K562 (cell line): Measurements from ENCODE around the gene CDH8. TPM values are rescaled to one million over a fixed set of nuclear protein-coding genes. Genes with fewer than 3 reads are reported as not detected.

ENCODE experiments used
- ATAC-seq: fragments of 200-7000 bp; cut with Tn5 transposase; 3 replicates; pipeline ENCODE4 v1.9.1; 2020; ENCODE audit warnings: moderate library complexity
- BruUV-seq: library from RNA; stranded (reverse); fragments of 400-500 nt; replicated peaks from 2 replicates; lab custom pipeline; 2021; lab: Mats Ljungman, UMichigan
- CTCF ChIA-PET: fragments of 300-600 bp; formaldehyde crosslinking; extraction: SDS; loops from one replicate; lab custom pipeline; 2021; ENCODE audit warnings: low intra/inter-chr PET ratio; lab: Yijun Ruan, JAX
- POLR2A ChIA-PET: fragments of 300-600, 350-650 bp; sonication (Branson Sonifier 250); formaldehyde crosslinking; extraction: SDS; loops from one replicate; lab custom pipeline; 2021; ENCODE audit warnings: antibody characterized with exemption, inconsistent platforms; lab: Yijun Ruan, JAX
- DNase-seq, 4 experiments: peaks; one replicate each; pipeline versions ENCODE4 v3.0.0 to v3.0.0-alpha.2; 2011 to 2018; ENCODE audit warnings: low spot score in 3 of 4, mixed read lengths in 3 of 4; ENCODE audit errors: extremely low read depth in 1 of 4
- FAIRE-seq: peaks from 2 replicates; lab custom pipeline; 2011; peaks lifted over from hg19 to GRCh38; lab: Jason Lieb, UNC
- H2AFZ ChIP-seq: 2 replicates; pipeline ENCODE4 v1.6.0; 2011; ENCODE audit warnings: low read depth, low read length, control low read depth, inconsistent platforms
- H3K27ac ChIP-seq: fragments of 200-600 bp; 3 replicates; pipeline ENCODE4 v1.8.0; 2011; ENCODE audit warnings: low read depth, mild to moderate bottlenecking, control low read depth, inconsistent platforms, low read length, moderate library complexity, mixed read lengths; ENCODE audit errors: extremely low read depth
- H3K27me3 ChIP-seq, 2 experiments: fragments of 300-600 bp in 1 of 2; 2 replicates in 1 of 2; 3 replicates in 1 of 2; pipeline versions ENCODE4 v1.6.0 to v1.8.0; 2011; ENCODE audit warnings: inconsistent platforms in 2 of 2, low read length in 2 of 2, mild to moderate bottlenecking in 1 of 2, mixed read lengths in 1 of 2, moderate library complexity in 1 of 2; ENCODE audit not compliant: control insufficient read depth in 2 of 2, insufficient read depth in 2 of 2
- H3K36me3 ChIP-seq: fragments of 300-600 bp; 3 replicates; pipeline ENCODE4 v1.8.0; 2011; ENCODE audit warnings: mild to moderate bottlenecking, low read length, inconsistent platforms; ENCODE audit not compliant: control insufficient read depth, insufficient read depth
- H3K4me1 ChIP-seq, 2 experiments: fragments of 200-600 bp in 1 of 2; replicated peaks in 1 of 2; 2 replicates in 1 of 2; 3 replicates in 1 of 2; pipeline versions ENCODE4 v1.5.1 to v1.8.0; 2011; ENCODE audit warnings: inconsistent platforms in 2 of 2, low read length in 2 of 2, mild to moderate bottlenecking in 1 of 2, mixed read lengths in 1 of 2, moderate library complexity in 1 of 2; ENCODE audit not compliant: control insufficient read depth in 2 of 2, insufficient read depth in 2 of 2
- H3K4me2 ChIP-seq: 2 replicates; pipeline ENCODE4 v1.6.1; 2011; ENCODE audit warnings: low read length, control low read depth, inconsistent platforms, mixed read lengths; ENCODE audit not compliant: insufficient read depth
- H3K4me3 ChIP-seq: fragments of 200-600 bp; sonication (generic), shearing (Covaris generic); 2 replicates; pipeline ENCODE4 v1.5.1; 2016; ENCODE audit warnings: control low read depth, inconsistent platforms
- H3K79me2 ChIP-seq: fragments of 200-600 bp; 3 replicates; pipeline ENCODE4 v1.8.0; 2011; ENCODE audit warnings: low read length, inconsistent platforms; ENCODE audit not compliant: control insufficient read depth, insufficient read depth
- H3K9ac ChIP-seq, 2 experiments: 2 replicates each; pipeline versions ENCODE4 v1.6.0 to v1.6.1; 2011; ENCODE audit warnings: low read depth in 2 of 2, low read length in 2 of 2, control low read depth in 1 of 2, inconsistent platforms in 1 of 2, mild to moderate bottlenecking in 1 of 2, mixed read lengths in 1 of 2; ENCODE audit not compliant: insufficient read depth in 1 of 2
- H3K9me1 ChIP-seq: one replicate; pipeline ENCODE4 v1.6.0; 2011; ENCODE audit warnings: inconsistent platforms, mild to moderate bottlenecking, low read length, moderate library complexity; ENCODE audit not compliant: control insufficient read depth, insufficient read depth
- H3K9me3 ChIP-seq: replicated peaks from 2 replicates; pipeline ENCODE4 v1.5.1; 2011; ENCODE audit warnings: low read depth, low read length, inconsistent platforms; ENCODE audit not compliant: control insufficient read depth, insufficient read depth
- H4K20me1 ChIP-seq: replicated peaks from 2 replicates; pipeline ENCODE4 v1.6.1; 2011; ENCODE audit warnings: low read length, inconsistent platforms, mixed read lengths; ENCODE audit not compliant: control insufficient read depth, insufficient read depth
- BHLHE40 ChIP-seq: IDR thresholded peaks from 2 replicates; pipeline ENCODE4 v1.6.1; 2011; ENCODE audit warnings: low read length, improper control_type of control experiment
- CBX1 ChIP-seq: sonication (generic); IDR thresholded peaks from 2 replicates; pipeline ENCODE4 v1.6.1; 2016; ENCODE audit warnings: antibody characterized with exemption, low read depth, mild to moderate bottlenecking
- CHD2 ChIP-seq: IDR thresholded peaks from 2 replicates; pipeline ENCODE4 v1.6.1; 2011; ENCODE audit warnings: low read depth, low read length
- ETV1 ChIP-seq: fragments of 450-650 bp; conservative IDR thresholded peaks from 2 replicates; pipeline ENCODE4 v1.6.1; 2016; ENCODE audit warnings: missing genetic modification characterization, control low read depth, low read depth, missing compliant biosample characterization
- GATAD2A ChIP-seq: fragments of 450-650 bp; IDR thresholded peaks from 2 replicates; pipeline ENCODE4 v1.6.1; 2017
- KLF6 ChIP-seq: fragments of 250-450 bp; sonication (Bioruptor Pico); IDR thresholded peaks from 2 replicates; pipeline ENCODE4 v1.4.0; 2020; ENCODE audit warnings: mild to moderate bottlenecking, moderate library complexity, borderline replicate concordance
- MEIS2 ChIP-seq: fragments of 450-650 bp; IDR thresholded peaks from 2 replicates; pipeline ENCODE4 v1.6.1; 2014; ENCODE audit warnings: mild to moderate bottlenecking; ENCODE audit not compliant: partially characterized antibody
- NCOA6 ChIP-seq: fragments of 450-650 bp; IDR thresholded peaks from 2 replicates; pipeline ENCODE4 v1.6.1; 2017; ENCODE audit warnings: mild to moderate bottlenecking
- NFRKB ChIP-seq: fragments of 450-650 bp; IDR thresholded peaks from 2 replicates; pipeline ENCODE4 v1.6.1; 2016; ENCODE audit warnings: low read depth
- POLR2G ChIP-seq: fragments of 200-400 bp; formaldehyde crosslinking; IDR thresholded peaks from 2 replicates; pipeline ENCODE4 v1.6.1; 2017; ENCODE audit warnings: low read depth, mild to moderate bottlenecking, antibody characterized with exemption, low read length, moderate library complexity
- SMAD2 ChIP-seq: fragments of 150-350 bp; IDR thresholded peaks from 2 replicates; pipeline ENCODE4 v1.6.1; 2014; ENCODE audit warnings: low read depth, mild to moderate bottlenecking, low read length
- STAT5B ChIP-seq: fragments of 250-450 bp; sonication (Bioruptor Pico); IDR thresholded peaks from 2 replicates; pipeline ENCODE4 v1.8.0; 2021; ENCODE audit warnings: mild to moderate bottlenecking, inconsistent platforms
- TEAD2 ChIP-seq: fragments of 450-650 bp; IDR thresholded peaks from 2 replicates; pipeline ENCODE4 v1.6.1; 2016; ENCODE audit warnings: missing genetic modification characterization, control low read depth, missing compliant biosample characterization
- ZBTB8A ChIP-seq: fragments of 450-650 bp; IDR thresholded peaks from 2 replicates; pipeline ENCODE4 v1.6.1; 2018; ENCODE audit warnings: mild to moderate bottlenecking, moderate library complexity; ENCODE audit not compliant: partially characterized antibody
- ZFP36 ChIP-seq: fragments of 150-350 bp; IDR thresholded peaks from 2 replicates; pipeline ENCODE4 v1.6.1; 2018; ENCODE audit warnings: low read length, low read depth; ENCODE audit not compliant: partially characterized antibody
- ZNF507 ChIP-seq: conservative IDR thresholded peaks from 2 replicates; pipeline ENCODE4 v1.6.1; 2017; ENCODE audit warnings: missing genetic modification characterization, missing compliant biosample characterization
- ZNF76 ChIP-seq: fragments of 250-450 bp; sonication (Bioruptor Pico); IDR thresholded peaks from 2 replicates; pipeline ENCODE4 v1.4.0; 2020; ENCODE audit warnings: mild to moderate bottlenecking, moderate library complexity, borderline replicate concordance
- in situ Hi-C: fragments of 300-500 bp; cut with MboI; formaldehyde crosslinking; loops from 4 replicates; pipeline ENCODE4 v1.15.0; 2018; ENCODE audit warnings: inconsistent platforms, mixed read lengths
- intact Hi-C: fragments of 100-400 bp; cut with micrococcal nuclease; formaldehyde crosslinking; loops from 2 replicates; pipeline ENCODE4 v1.14.2; 2022
- polyA plus RNA-seq, 8 experiments: library from polyadenylated mRNA; depleted of rRNA in 4 of 8; stranded (reverse) in 5 of 8; unstranded in 3 of 8; fragments of >200 nt; fragmentation: Nextera tagmentation in 2 of 8; fragmentation: Illumina TruSeq in 1 of 8; extraction: Ambion mirVana in 2 of 8; extraction: Trizol in 1 of 8; gene quantifications; 2 replicates each; pipeline versions ENCODE4 v1.2.1 to v1.2.3, GENCODE V29; 2011 to 2014; ENCODE audit warnings: inconsistent platforms in 1 of 8, missing spikeins in 1 of 8
- total RNA-seq, 7 experiments: library from RNA; depleted of rRNA in 6 of 7; stranded (reverse); fragments of >200 nt in 6 of 7; fragmentation: Illumina TruSeq in 2 of 7; extraction: Trizol in 2 of 7; gene quantifications; 2 replicates each; pipeline versions ENCODE4 v1.2.1 to v1.2.3, GENCODE V29; 2011 to 2021; ENCODE audit warnings: low replicate concordance in 1 of 7
- TF ChIP-seq, protein P1 (sequence below): fragments of 250-450 bp; sonication (Bioruptor Pico); IDR thresholded peaks from 2 replicates; pipeline ENCODE4 v1.8.0; 2021; ENCODE audit warnings: borderline replicate concordance, mild to moderate bottlenecking, moderate library complexity; ENCODE audit not compliant: poor library complexity, severe bottlenecking
- TF ChIP-seq, protein P2 (sequence below): sonication (generic); formaldehyde crosslinking; IDR thresholded peaks from 2 replicates; pipeline ENCODE4 v1.8.1; 2022; ENCODE audit warnings: missing genetic modification reagents
- TF ChIP-seq, protein P3 (sequence below), 2 experiments: fragments of 450-650 bp; IDR thresholded peaks; 2 replicates each; pipeline ENCODE4 v1.6.1; 2016

Gene CDH8
- total and polyA plus RNA-seq, 9 of the 15 experiments (the other 6 are each of a cell fraction or from before 2014, with no cell fraction given) = 0.22 to 1.4 (median 0.42) TPM; not detected in 4

DNA sequence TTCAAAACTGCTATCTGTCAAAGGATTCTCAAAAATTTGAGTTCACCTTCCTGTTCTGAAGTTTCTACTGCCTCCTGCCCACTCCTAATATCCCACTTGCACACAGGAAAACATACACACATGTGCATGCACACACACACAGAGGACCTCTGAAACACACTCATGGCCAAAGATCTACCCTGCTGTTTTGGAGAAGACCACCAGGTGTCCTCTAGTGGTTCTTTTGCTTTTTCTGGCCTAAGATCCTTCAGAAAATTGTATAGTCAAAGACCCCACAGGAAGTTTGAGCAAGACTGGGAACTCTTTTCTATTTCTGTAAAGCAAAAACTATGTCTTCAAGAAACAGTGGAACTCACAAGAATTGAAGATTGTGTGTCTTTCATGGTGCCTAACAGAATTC is 90.2 kb downstream of the CDH8 start:
- CTCF ChIA-PET = no interaction called here
- FAIRE-seq (no peak), DNase-seq (no peak)
- POLR2A ChIA-PET = no interaction called here
- no peak overlapping the region for H3K27ac ChIP-seq
- H3K27me3 ChIP-seq = no peaks in the 10 kb centered on the region
- in situ Hi-C loops = no loop called here
- TF ChIP-seq ZBTB8A (no peak), ZFP36 (no peak), STAT5B (no peak), CHD2 (no peak), BHLHE40 (no peak), TEAD2 (no peak), NFRKB (no peak), POLR2G (no peak), ZNF507 (tag) (no peak), CBX1 (no peak), KLF6 (CRISPR knock-in tag) (no peak), ETV1 (tag) (no peak), SMAD2 (no peak), ZNF76 (CRISPR knock-in tag) (no peak), NCOA6 (no peak), GATAD2A (no peak), MEIS2 (no peak)
- TF ChIP-seq, protein P1, sequence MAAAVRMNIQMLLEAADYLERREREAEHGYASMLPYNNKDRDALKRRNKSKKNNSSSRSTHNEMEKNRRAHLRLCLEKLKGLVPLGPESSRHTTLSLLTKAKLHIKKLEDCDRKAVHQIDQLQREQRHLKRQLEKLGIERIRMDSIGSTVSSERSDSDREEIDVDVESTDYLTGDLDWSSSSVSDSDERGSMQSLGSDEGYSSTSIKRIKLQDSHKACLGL (CRISPR knock-in tag) = no peak
- TF ChIP-seq, protein P2, sequence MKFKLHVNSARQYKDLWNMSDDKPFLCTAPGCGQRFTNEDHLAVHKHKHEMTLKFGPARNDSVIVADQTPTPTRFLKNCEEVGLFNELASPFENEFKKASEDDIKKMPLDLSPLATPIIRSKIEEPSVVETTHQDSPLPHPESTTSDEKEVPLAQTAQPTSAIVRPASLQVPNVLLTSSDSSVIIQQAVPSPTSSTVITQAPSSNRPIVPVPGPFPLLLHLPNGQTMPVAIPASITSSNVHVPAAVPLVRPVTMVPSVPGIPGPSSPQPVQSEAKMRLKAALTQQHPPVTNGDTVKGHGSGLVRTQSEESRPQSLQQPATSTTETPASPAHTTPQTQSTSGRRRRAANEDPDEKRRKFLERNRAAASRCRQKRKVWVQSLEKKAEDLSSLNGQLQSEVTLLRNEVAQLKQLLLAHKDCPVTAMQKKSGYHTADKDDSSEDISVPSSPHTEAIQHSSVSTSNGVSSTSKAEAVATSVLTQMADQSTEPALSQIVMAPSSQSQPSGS (CRISPR knock-in tag) = no peak
- TF ChIP-seq, protein P3, sequence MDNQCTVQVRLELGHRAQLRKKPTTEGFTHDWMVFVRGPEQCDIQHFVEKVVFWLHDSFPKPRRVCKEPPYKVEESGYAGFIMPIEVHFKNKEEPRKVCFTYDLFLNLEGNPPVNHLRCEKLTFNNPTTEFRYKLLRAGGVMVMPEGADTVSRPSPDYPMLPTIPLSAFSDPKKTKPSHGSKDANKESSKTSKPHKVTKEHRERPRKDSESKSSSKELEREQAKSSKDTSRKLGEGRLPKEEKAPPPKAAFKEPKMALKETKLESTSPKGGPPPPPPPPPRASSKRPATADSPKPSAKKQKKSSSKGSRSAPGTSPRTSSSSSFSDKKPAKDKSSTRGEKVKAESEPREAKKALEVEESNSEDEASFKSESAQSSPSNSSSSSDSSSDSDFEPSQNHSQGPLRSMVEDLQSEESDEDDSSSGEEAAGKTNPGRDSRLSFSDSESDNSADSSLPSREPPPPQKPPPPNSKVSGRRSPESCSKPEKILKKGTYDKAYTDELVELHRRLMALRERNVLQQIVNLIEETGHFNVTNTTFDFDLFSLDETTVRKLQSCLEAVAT (IDR thresholded peaks at IDR 0.05) = no peak
- TF ChIP-seq, all 486 proteins: peak for 0
- H4K20me1 ChIP-seq = no peaks in the 10 kb centered on the region
- no peak overlapping the region for H2AFZ ChIP-seq
- H3K36me3 ChIP-seq = no peaks in the 10 kb centered on the region
- ATAC-seq = no peak
- no peaks in the 10 kb centered on the region for H3K9me1 ChIP-seq
- intact Hi-C loops = no loop called here
- no peak overlapping the region for H3K9ac ChIP-seq
- no peaks in the 10 kb centered on the region for H3K79me2 ChIP-seq
- H3K4me3 ChIP-seq = no peak overlapping the region
- H3K9me3 ChIP-seq = no peaks in the 10 kb centered on the region; the same call in none of the 2 replicates
- no peaks in the 10 kb centered on the region for H3K4me1 ChIP-seq
- no peak overlapping the region for H3K4me2 ChIP-seq
- BruUV-seq = no TSS peak
